Astrocyte (in vitro differentiated cells and primary cell): ENCODE measurements around the gene MPZL1. TPM values are rescaled to one million over a fixed set of nuclear protein-coding genes. Genes with fewer than 3 reads are reported as not detected.

Source experiments
- DNase-seq: peaks from one replicate; pipeline ENCODE4 v3.0.0-alpha.2; 2010; ENCODE audit warnings: low read depth
- FAIRE-seq: peaks from 2 replicates; lab custom pipeline; 2011; peaks lifted over from hg19 to GRCh38; lab: Jason Lieb, UNC
- H2AFZ ChIP-seq: 2 replicates; pipeline ENCODE4 v1.6.0; 2012; ENCODE audit warnings: low read depth, low read length, inconsistent platforms
- H3K27ac ChIP-seq: 2 replicates; pipeline ENCODE4 v1.5.1; 2011; ENCODE audit warnings: low read depth, low read length, inconsistent platforms
- H3K27me3 ChIP-seq: 2 replicates; pipeline ENCODE4 v1.6.0; 2011; ENCODE audit warnings: low read length, inconsistent platforms; ENCODE audit not compliant: insufficient read depth
- H3K36me3 ChIP-seq: 2 replicates; pipeline ENCODE4 v1.5.1; 2011; ENCODE audit warnings: low read length, inconsistent platforms; ENCODE audit not compliant: insufficient read depth
- H3K4me1 ChIP-seq: 2 replicates; pipeline ENCODE4 v1.5.1; 2011; ENCODE audit warnings: low read length, inconsistent platforms; ENCODE audit not compliant: insufficient read depth
- H3K4me2 ChIP-seq: 2 replicates; pipeline ENCODE4 v1.6.0; 2012; ENCODE audit warnings: low read length, inconsistent platforms
- H3K4me3 ChIP-seq: 2 replicates; pipeline ENCODE4 v1.5.1; 2011; ENCODE audit warnings: low read depth, mild to moderate bottlenecking, low read length, inconsistent platforms; ENCODE audit not compliant: insufficient read depth
- H3K79me2 ChIP-seq: 2 replicates; pipeline ENCODE4 v1.6.0; 2012; ENCODE audit warnings: mild to moderate bottlenecking, low read length, inconsistent platforms; ENCODE audit not compliant: insufficient read depth
- H3K9ac ChIP-seq: 2 replicates; pipeline ENCODE4 v1.6.0; 2012; ENCODE audit warnings: mild to moderate bottlenecking, low read length, inconsistent platforms
- H3K9me3 ChIP-seq: 2 replicates; pipeline ENCODE4 v1.5.1; 2012; ENCODE audit warnings: low read depth, mild to moderate bottlenecking, low read length, inconsistent platforms; ENCODE audit not compliant: insufficient read depth
- H4K20me1 ChIP-seq: 2 replicates; pipeline ENCODE4 v1.6.0; 2012; ENCODE audit warnings: low read length, inconsistent platforms; ENCODE audit not compliant: insufficient read depth
- H3K27ac Mint-ChIP-seq: one replicate; pipeline ENCODE4 v1.8.0; 2021; ENCODE audit warnings: mild to moderate bottlenecking, mixed read lengths; ENCODE audit not compliant: unreplicated experiment
- H3K27me3 Mint-ChIP-seq: one replicate; pipeline ENCODE4 v1.8.0; 2021; ENCODE audit warnings: low read depth, mixed read lengths; ENCODE audit not compliant: unreplicated experiment
- H3K36me3 Mint-ChIP-seq: one replicate; pipeline ENCODE4 v1.8.0; 2021; ENCODE audit warnings: low read depth, mixed read lengths; ENCODE audit not compliant: unreplicated experiment
- H3K4me1 Mint-ChIP-seq: one replicate; pipeline ENCODE4 v1.8.0; 2021; ENCODE audit warnings: low read depth, mixed read lengths; ENCODE audit not compliant: unreplicated experiment
- H3K4me3 Mint-ChIP-seq: one replicate; pipeline ENCODE4 v1.8.0; 2021; ENCODE audit warnings: mild to moderate bottlenecking, moderate library complexity, mixed read lengths; ENCODE audit not compliant: unreplicated experiment
- H3K9me3 Mint-ChIP-seq: one replicate; pipeline ENCODE4 v1.8.0; 2021; ENCODE audit warnings: mild to moderate bottlenecking, mixed read lengths; ENCODE audit not compliant: unreplicated experiment
- EZH2 ChIP-seq: IDR thresholded peaks from 2 replicates; pipeline ENCODE4 v1.6.1; 2012; ENCODE audit warnings: mild to moderate bottlenecking, low read length, inconsistent platforms; ENCODE audit not compliant: insufficient read depth
- total RNA-seq: library from RNA; stranded (reverse); gene quantifications from 2 replicates; pipeline ENCODE4 v1.2.1, GENCODE V29; 2021
- TF ChIP-seq, protein P1 (sequence below): IDR thresholded peaks from 2 replicates; pipeline ENCODE4 v1.5.1; 2011; ENCODE audit warnings: low read depth, mild to moderate bottlenecking, inconsistent platforms, low read length, moderate library complexity; ENCODE audit not compliant: insufficient read depth

The MPZL1 gene
- total RNA-seq, 1 donor from 2014 or later: 240 TPM

DNA sequence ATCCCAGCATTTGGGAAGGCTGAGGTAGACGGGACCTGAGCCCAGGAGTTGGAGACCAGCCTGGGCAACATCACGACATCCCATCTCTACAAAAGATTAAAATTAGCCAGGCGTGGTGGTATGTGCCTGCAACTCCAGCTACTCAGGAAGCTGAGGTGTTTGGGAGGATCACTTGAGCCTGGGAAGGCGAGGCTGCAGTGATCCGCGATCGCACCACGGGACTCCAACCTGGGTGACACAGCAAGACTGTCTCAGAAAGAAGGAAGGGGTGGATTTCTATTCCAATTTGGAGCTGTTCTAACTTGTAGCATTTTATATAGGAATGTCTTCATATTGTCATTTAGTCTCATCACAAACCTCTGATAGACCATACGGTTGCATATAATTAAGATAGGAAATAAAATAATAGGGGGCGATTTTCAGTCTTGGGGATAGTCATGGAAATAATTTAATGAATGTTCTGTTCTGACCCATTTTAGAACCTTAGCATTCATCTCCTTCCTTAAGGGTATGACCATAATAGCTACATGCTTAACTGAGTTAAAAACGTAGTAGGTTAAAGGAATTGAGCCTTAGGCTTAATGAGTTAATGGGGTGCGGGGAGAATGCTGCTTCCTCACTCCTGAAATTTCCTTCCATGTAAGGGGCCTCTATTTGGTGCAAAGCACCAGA is 99.0 kb downstream of the MPZL1 start:
- Histone ChIP-seq H4K20me1 (no peaks in the 10 kb centered on the region), H3K79me2 (no peaks in the 10 kb centered on the region), H3K36me3 (no peaks in the 10 kb centered on the region), H2AFZ (no peak overlapping the region), H3K27ac (peak overlapping the region; percentile 83), H3K4me2 (peak overlapping the region; percentile 65), H3K9me3 (no peaks in the 10 kb centered on the region), H3K4me1 (peaks cover 18% of the 10 kb centered on the region), H3K9ac (no peak overlapping the region), H3K4me3 (no peak overlapping the region), H3K27me3 (no peaks in the 10 kb centered on the region)
- Mint-ChIP-seq H3K27ac (peak overlapping the region; percentile 91), H3K9me3 (no peaks in the 10 kb centered on the region), H3K4me1 (peaks cover 22% of the 10 kb centered on the region), H3K27me3 (no peaks in the 10 kb centered on the region), H3K4me3 (peak overlapping the region; percentile 78), H3K36me3 (no peaks in the 10 kb centered on the region)
- FAIRE-seq (no peak), DNase-seq (peak; percentile 20)
- TF ChIP-seq, protein P1, sequence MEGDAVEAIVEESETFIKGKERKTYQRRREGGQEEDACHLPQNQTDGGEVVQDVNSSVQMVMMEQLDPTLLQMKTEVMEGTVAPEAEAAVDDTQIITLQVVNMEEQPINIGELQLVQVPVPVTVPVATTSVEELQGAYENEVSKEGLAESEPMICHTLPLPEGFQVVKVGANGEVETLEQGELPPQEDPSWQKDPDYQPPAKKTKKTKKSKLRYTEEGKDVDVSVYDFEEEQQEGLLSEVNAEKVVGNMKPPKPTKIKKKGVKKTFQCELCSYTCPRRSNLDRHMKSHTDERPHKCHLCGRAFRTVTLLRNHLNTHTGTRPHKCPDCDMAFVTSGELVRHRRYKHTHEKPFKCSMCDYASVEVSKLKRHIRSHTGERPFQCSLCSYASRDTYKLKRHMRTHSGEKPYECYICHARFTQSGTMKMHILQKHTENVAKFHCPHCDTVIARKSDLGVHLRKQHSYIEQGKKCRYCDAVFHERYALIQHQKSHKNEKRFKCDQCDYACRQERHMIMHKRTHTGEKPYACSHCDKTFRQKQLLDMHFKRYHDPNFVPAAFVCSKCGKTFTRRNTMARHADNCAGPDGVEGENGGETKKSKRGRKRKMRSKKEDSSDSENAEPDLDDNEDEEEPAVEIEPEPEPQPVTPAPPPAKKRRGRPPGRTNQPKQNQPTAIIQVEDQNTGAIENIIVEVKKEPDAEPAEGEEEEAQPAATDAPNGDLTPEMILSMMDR: no peak
- no peak for TF ChIP-seq EZH2

DNA sequence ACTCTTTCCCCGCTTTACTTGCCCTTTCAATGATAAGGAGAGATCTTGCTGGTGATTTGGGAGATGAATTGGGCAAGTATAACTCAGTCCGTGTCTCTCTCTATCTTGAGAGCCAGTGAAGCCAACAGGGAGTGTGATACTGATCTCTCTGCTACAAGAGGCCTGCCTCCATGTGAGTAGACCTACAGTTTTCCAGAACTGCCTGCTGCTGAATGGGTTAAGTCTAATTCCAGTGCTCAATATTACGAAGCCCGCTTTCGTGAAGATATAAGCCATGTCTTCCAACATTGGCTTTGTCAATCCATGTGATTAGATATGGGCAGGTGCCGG is 99.5 kb downstream of the MPZL1 start:
- peaks cover 18% of the 10 kb centered on the region for H3K4me1 ChIP-seq
- no peak overlapping the region for H3K4me2 ChIP-seq
- no peaks in the 10 kb centered on the region for H3K27me3 ChIP-seq
- Mint-ChIP-seq H3K27me3 (no peaks in the 10 kb centered on the region), H3K36me3 (no peaks in the 10 kb centered on the region), H3K27ac (no peak overlapping the region), H3K4me1 (peaks cover 25% of the 10 kb centered on the region), H3K9me3 (no peaks in the 10 kb centered on the region), H3K4me3 (no peak overlapping the region)
- no peaks in the 10 kb centered on the region for H3K79me2 ChIP-seq
- no peaks in the 10 kb centered on the region for H3K9me3 ChIP-seq
- DNase-seq: no peak
- H3K27ac ChIP-seq: no peak overlapping the region
- no peak overlapping the region for H3K9ac ChIP-seq
- FAIRE-seq: no peak
- H2AFZ ChIP-seq: no peak overlapping the region
- H3K4me3 ChIP-seq: no peak overlapping the region
- H3K36me3 ChIP-seq: no peaks in the 10 kb centered on the region
- H4K20me1 ChIP-seq: no peaks in the 10 kb centered on the region
- TF ChIP-seq EZH2: no peak
- TF ChIP-seq, protein P1: no peak

DNA sequence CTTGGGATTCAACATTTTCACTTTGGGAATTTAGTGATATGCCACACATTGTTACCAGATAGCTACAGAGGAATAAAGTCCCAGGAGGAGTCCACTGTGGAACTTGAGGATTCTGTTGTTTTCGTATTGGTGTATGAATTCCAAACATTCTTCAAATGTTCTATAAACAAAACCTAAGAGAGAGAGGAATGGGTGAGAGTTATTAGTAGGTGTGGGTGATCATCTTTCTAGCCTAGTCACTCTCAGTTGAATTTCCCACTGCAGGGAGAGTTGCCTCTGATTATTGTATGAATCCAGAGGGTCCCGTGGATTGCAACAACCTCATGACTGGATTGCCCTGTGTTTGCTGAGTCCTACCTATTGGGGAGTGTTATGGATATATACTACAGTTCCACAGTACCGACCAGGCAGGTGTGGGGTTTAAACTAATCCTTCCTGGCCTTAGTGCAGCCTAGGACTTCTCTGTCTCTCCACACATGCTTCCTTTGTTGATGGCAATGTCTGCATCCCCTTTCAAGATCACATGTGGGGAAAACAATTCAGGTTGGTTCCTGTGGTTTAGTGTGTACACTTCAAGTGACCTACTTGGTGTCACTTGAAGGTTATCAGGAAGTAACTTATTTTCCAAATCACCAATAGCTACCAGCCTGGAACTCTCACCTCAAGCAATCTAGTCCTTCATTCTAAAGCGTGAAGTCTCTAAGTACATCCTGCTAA is 100.3 kb downstream of the MPZL1 start:
- Mint-ChIP-seq H3K4me1 (peaks cover 25% of the 10 kb centered on the region), H3K27ac (peak overlapping the region; percentile 16), H3K36me3 (no peaks in the 10 kb centered on the region), H3K4me3 (no peak overlapping the region), H3K27me3 (no peaks in the 10 kb centered on the region), H3K9me3 (no peaks in the 10 kb centered on the region)
- Histone ChIP-seq H3K4me1 (peaks cover 18% of the 10 kb centered on the region), H3K79me2 (no peaks in the 10 kb centered on the region), H3K27me3 (no peaks in the 10 kb centered on the region), H3K9me3 (no peaks in the 10 kb centered on the region), H3K9ac (no peak overlapping the region), H4K20me1 (no peaks in the 10 kb centered on the region), H3K4me3 (no peak overlapping the region), H3K27ac (no peak overlapping the region), H3K36me3 (no peaks in the 10 kb centered on the region), H3K4me2 (peak overlapping the region; percentile 28), H2AFZ (no peak overlapping the region)
- DNase-seq (peak; percentile 35), FAIRE-seq (peak; percentile 45)
- TF ChIP-seq, protein P1: no peak
- no peak for TF ChIP-seq EZH2
